ENCODE results near the gene PSMA7. TPM values are rescaled to one million over a fixed set of nuclear protein-coding genes. Genes with fewer than 3 reads are reported as not detected.
A peak's percentile ranks its signal among the peaks of the same experiment; 100 is the strongest.

PSMA7 gene
- total RNA-seq, 1 donor = 215 TPM

GRCh38 chr20:62190639-62191411, 47.6 kb upstream of the PSMA7 start:
- Histone ChIP-seq H3K4me3 (ENCODE audit: insufficient read depth, low read length) (no peak overlapping the region), H3K27me3 (ENCODE audit: insufficient read depth, low read length) (no peaks in the 10 kb centered on the region), H3K4me1 (ENCODE audit: insufficient read depth, low read length) (peaks cover 13% of the 10 kb centered on the region), H4K20me1 (ENCODE audit: insufficient read depth, low read length) (peaks cover 25% of the 10 kb centered on the region), H2AFZ (ENCODE audit: low read length) (no peak overlapping the region), H3K36me3 (ENCODE audit: insufficient read depth, low read length) (peaks cover 23% of the 10 kb centered on the region), H3K27ac (ENCODE audit: low read depth, low read length) (no peak overlapping the region), H3K79me2 (ENCODE audit: insufficient read depth, low read length) (peaks cover 87% of the 10 kb centered on the region), H3K4me2 (ENCODE audit: insufficient read depth, low read length) (no peak overlapping the region), H3K9me3 (ENCODE audit: low read depth, low read length) (no peaks in the 10 kb centered on the region)
- TF ChIP-seq CTCF (IDR thresholded peaks at IDR 0.05; ENCODE audit: extremely low read depth, low read depth, low read length) = no peak
- DNase-seq (ENCODE audit: insufficient read length, low spot score, missing footprints) = peak; percentile 45

- Histone ChIP-seq H4K20me1 (ENCODE audit: insufficient read depth, low read length) (peaks cover 20% of the 10 kb centered on the region), H3K79me2 (ENCODE audit: insufficient read depth, low read length) (peaks cover 90% of the 10 kb centered on the region), H3K4me2 (ENCODE audit: insufficient read depth, low read length) (peak overlapping the region; percentile 69), H3K27ac (ENCODE audit: low read depth, low read length) (peak overlapping the region; percentile 71), H2AFZ (ENCODE audit: low read length) (peak overlapping the region; percentile 56), H3K4me3 (ENCODE audit: insufficient read depth, low read length) (peak overlapping the region; percentile 47), H3K4me1 (ENCODE audit: insufficient read depth, low read length) (peaks cover 16% of the 10 kb centered on the region), H3K36me3 (ENCODE audit: insufficient read depth, low read length) (peaks cover 9% of the 10 kb centered on the region), H3K9me3 (ENCODE audit: low read depth, low read length) (no peaks in the 10 kb centered on the region), H3K27me3 (ENCODE audit: insufficient read depth, low read length) (no peaks in the 10 kb centered on the region)
- peak; percentile 95 for DNase-seq (ENCODE audit: insufficient read length, low spot score, missing footprints)
- TF ChIP-seq CTCF (IDR thresholded peaks at IDR 0.05; ENCODE audit: extremely low read depth, low read depth, low read length) = no peak
Observed at GRCh38 chr20:62186887-62187866, 44.0 kb upstream of the PSMA7 start.

GRCh38 chr20:62186096-62186426, 42.9 kb upstream of the PSMA7 start:
- peaks cover 9% of the 10 kb centered on the region for H4K20me1 ChIP-seq (ENCODE audit: insufficient read depth, low read length)
- no peaks in the 10 kb centered on the region for H3K9me3 ChIP-seq (ENCODE audit: low read depth, low read length)
- H3K36me3 ChIP-seq (ENCODE audit: insufficient read depth, low read length) = peaks cover 9% of the 10 kb centered on the region
- no peak overlapping the region for H2AFZ ChIP-seq (ENCODE audit: low read length)
- peaks cover 20% of the 10 kb centered on the region for H3K4me1 ChIP-seq (ENCODE audit: insufficient read depth, low read length)
- TF ChIP-seq CTCF (IDR thresholded peaks at IDR 0.05; ENCODE audit: extremely low read depth, low read depth, low read length) = no peak
- H3K27ac ChIP-seq (ENCODE audit: low read depth, low read length) = no peak overlapping the region
- peaks cover 79% of the 10 kb centered on the region for H3K79me2 ChIP-seq (ENCODE audit: insufficient read depth, low read length)
- no peak for DNase-seq (ENCODE audit: insufficient read length, low spot score, missing footprints)
- H3K27me3 ChIP-seq (ENCODE audit: insufficient read depth, low read length) = no peaks in the 10 kb centered on the region
- no peak overlapping the region for H3K4me2 ChIP-seq (ENCODE audit: insufficient read depth, low read length)
- H3K4me3 ChIP-seq (ENCODE audit: insufficient read depth, low read length) = no peak overlapping the region

Measured in osteoblast (primary cell).